GM23338 (cell line): ENCODE results near the gene RASSF4.

ENCODE experiments used
- EZH2 ChIP-seq: fragments of 200-600 bp; sonication (generic); IDR thresholded peaks from one replicate; pipeline ENCODE4 v1.8.0; 2017; ENCODE audit warnings: antibody characterized with exemption, mild to moderate bottlenecking, low read depth; ENCODE audit not compliant: unreplicated experiment
- EZH2phosphoT487 ChIP-seq: fragments of 200-600 bp; sonication (generic); IDR thresholded peaks from one replicate; pipeline ENCODE4 v1.8.1; 2018; ENCODE audit warnings: antibody characterized with exemption; ENCODE audit not compliant: unreplicated experiment
- NANOG ChIP-seq: IDR thresholded peaks from 2 replicates; pipeline ENCODE4 v1.6.1; 2016; ENCODE audit warnings: antibody characterized with exemption, borderline replicate concordance
- POLR2AphosphoS5 ChIP-seq: IDR thresholded peaks from 2 replicates; pipeline ENCODE4 v1.6.1; 2016; ENCODE audit warnings: antibody characterized with exemption, low read depth

GRCh38 chr10:44970812-44971395, 11.3 kb downstream of the RASSF4 start:
- no peak for TF ChIP-seq POLR2AphosphoS5
- no peak for TF ChIP-seq EZH2
- no peak for TF ChIP-seq NANOG
- TF ChIP-seq EZH2phosphoT487: no peak
